ENCODE results near the gene DNAJC13.

Gene DNAJC13

GRCh38 chr3:132542577-132542976, 125.3 kb downstream of the DNAJC13 start:
- no peaks in the 10 kb centered on the region for H3K36me3 ChIP-seq (replicated peaks; ENCODE audit: insufficient read depth, low read length)
- H3K79me2 ChIP-seq (ENCODE audit: low read length): no peaks in the 10 kb centered on the region
- H3K4me1 ChIP-seq (ENCODE audit: low read length): peaks cover 5% of the 10 kb centered on the region
- no peak overlapping the region for H3K27ac ChIP-seq (ENCODE audit: low read length)
- no peak overlapping the region for H3K4me2 ChIP-seq (ENCODE audit: low read depth, low read length)
- H3F3A ChIP-seq (ENCODE audit: insufficient read depth, low read length): no peaks in the 10 kb centered on the region
- H4K20me1 ChIP-seq (ENCODE audit: insufficient read depth, low read length): no peaks in the 10 kb centered on the region
- TF ChIP-seq EZH2phosphoT487 (IDR thresholded peaks at IDR 0.05; ENCODE audit: low read length) (no peak), EZH2 (optimal IDR thresholded peaks at IDR 0.05; ENCODE audit: low read depth, low read length) (no peak), CTCF (IDR thresholded peaks at IDR 0.05; ENCODE audit: low read length) (no peak)
- no peaks in the 10 kb centered on the region for H3K27me3 ChIP-seq (replicated peaks; ENCODE audit: insufficient read depth, low read length)
- H2AFZ ChIP-seq (ENCODE audit: low read length): no peak overlapping the region
- no peak for DNase-seq
- H3K9ac ChIP-seq (ENCODE audit: low read length): no peak overlapping the region
- H3K9me2 ChIP-seq (replicated peaks; ENCODE audit: insufficient read depth, low read length): no peaks in the 10 kb centered on the region
- no peaks in the 10 kb centered on the region for H3K9me3 ChIP-seq (replicated peaks; ENCODE audit: insufficient read depth, low read length)
- no peak overlapping the region for H3K4me3 ChIP-seq (ENCODE audit: low read length)

- no peak for TF ChIP-seq EZH2phosphoT487 (IDR thresholded peaks at IDR 0.05; ENCODE audit: low read length)
- TF ChIP-seq CTCF (IDR thresholded peaks at IDR 0.05; ENCODE audit: low read length): no peak
- TF ChIP-seq EZH2 (optimal IDR thresholded peaks at IDR 0.05; ENCODE audit: low read depth, low read length): no peak
- Histone ChIP-seq H3K79me2 (ENCODE audit: low read length) (no peaks in the 10 kb centered on the region), H3F3A (ENCODE audit: insufficient read depth, low read length) (no peaks in the 10 kb centered on the region), H3K9ac (ENCODE audit: low read length) (no peak overlapping the region), H3K36me3 (replicated peaks; ENCODE audit: insufficient read depth, low read length) (no peaks in the 10 kb centered on the region), H3K27me3 (replicated peaks; ENCODE audit: insufficient read depth, low read length) (no peaks in the 10 kb centered on the region), H3K9me3 (replicated peaks; ENCODE audit: insufficient read depth, low read length) (no peaks in the 10 kb centered on the region), H3K4me1 (ENCODE audit: low read length) (peaks cover 9% of the 10 kb centered on the region), H3K4me3 (ENCODE audit: low read length) (no peak overlapping the region), H3K4me2 (ENCODE audit: low read depth, low read length) (no peak overlapping the region), H3K27ac (ENCODE audit: low read length) (no peak overlapping the region), H4K20me1 (ENCODE audit: insufficient read depth, low read length) (no peaks in the 10 kb centered on the region), H2AFZ (ENCODE audit: low read length) (no peak overlapping the region), H3K9me2 (replicated peaks; ENCODE audit: insufficient read depth, low read length) (no peaks in the 10 kb centered on the region)
- no peak for DNase-seq
Observed at GRCh38 chr3:132543011-132543739, 125.9 kb downstream of the DNAJC13 start.

- Histone ChIP-seq H2AFZ (ENCODE audit: low read length) (no peak overlapping the region), H3K27ac (ENCODE audit: low read length) (no peak overlapping the region), H3K36me3 (replicated peaks; ENCODE audit: insufficient read depth, low read length) (no peaks in the 10 kb centered on the region), H4K20me1 (ENCODE audit: insufficient read depth, low read length) (no peaks in the 10 kb centered on the region), H3K4me2 (ENCODE audit: low read depth, low read length) (no peak overlapping the region), H3K27me3 (replicated peaks; ENCODE audit: insufficient read depth, low read length) (no peaks in the 10 kb centered on the region), H3F3A (ENCODE audit: insufficient read depth, low read length) (peaks cover under 1% of the 10 kb centered on the region; the same call in 1 of the 2 replicates), H3K4me3 (ENCODE audit: low read length) (no peak overlapping the region), H3K4me1 (ENCODE audit: low read length) (peaks cover 15% of the 10 kb centered on the region), H3K79me2 (ENCODE audit: low read length) (no peaks in the 10 kb centered on the region), H3K9me2 (replicated peaks; ENCODE audit: insufficient read depth, low read length) (no peaks in the 10 kb centered on the region), H3K9ac (ENCODE audit: low read length) (no peak overlapping the region), H3K9me3 (replicated peaks; ENCODE audit: insufficient read depth, low read length) (no peaks in the 10 kb centered on the region)
- DNase-seq: no peak
- no peak for TF ChIP-seq EZH2phosphoT487 (IDR thresholded peaks at IDR 0.05; ENCODE audit: low read length)
- TF ChIP-seq CTCF (IDR thresholded peaks at IDR 0.05; ENCODE audit: low read length): no peak
- TF ChIP-seq EZH2 (optimal IDR thresholded peaks at IDR 0.05; ENCODE audit: low read depth, low read length): no peak
Observed at GRCh38 chr3:132544130-132544529, 126.8 kb downstream of the DNAJC13 start.
